Spinal cord (tissue), 10 donors: ENCODE data around the gene CLCN4. TPM values are rescaled to one million over a fixed set of nuclear protein-coding genes. Genes with fewer than 3 reads are reported as not detected.
A peak's percentile ranks its signal among the peaks of the same experiment; 100 is the strongest.

Experiments
- DNase-seq, 6 donors: peaks; one replicate each; pipeline versions ENCODE4 v3.0.0 to v3.0.0-alpha.2; 2013 to 2015; ENCODE audit warnings: low spot score in 6 of 6, low read depth in 4 of 6
- H3K27ac ChIP-seq: one replicate; pipeline ENCODE4 v1.5.1; 2013; ENCODE audit warnings: low read depth, low read length, control low read depth
- H3K27me3 ChIP-seq: one replicate; pipeline ENCODE4 v1.6.1; 2013; ENCODE audit warnings: low read length; ENCODE audit not compliant: control insufficient read depth, insufficient read depth
- H3K36me3 ChIP-seq: one replicate; pipeline ENCODE4 v1.6.1; 2013; ENCODE audit warnings: low read length; ENCODE audit not compliant: control insufficient read depth, insufficient read depth
- H3K4me1 ChIP-seq: one replicate; pipeline ENCODE4 v1.6.1; 2013; ENCODE audit warnings: low read length; ENCODE audit not compliant: control insufficient read depth, insufficient read depth
- H3K4me3 ChIP-seq: one replicate; pipeline ENCODE4 v1.5.1; 2013; ENCODE audit warnings: low read depth, low read length, control low read depth
- H3K9me3 ChIP-seq: one replicate; pipeline ENCODE4 v1.6.1; 2013; ENCODE audit warnings: low read length; ENCODE audit not compliant: control insufficient read depth, insufficient read depth
- WGBS: methylation state at CpG from one replicate; pipeline ENCODE4 v1.1.5; 2013; ENCODE audit warnings: missing lambda C conversion rate; ENCODE audit not compliant: insufficient coverage; 5-methylcytosine and 5-hydroxymethylcytosine counted together
- polyA plus RNA-seq, 2 donors: library from polyadenylated mRNA; unstranded; fragments of 120-200 nt; gene quantifications; one replicate each; pipeline ENCODE4 v1.2.1, GENCODE V29; 2013; ENCODE audit not compliant: insufficient read length in 2 of 2
- total RNA-seq, 2 donors: library from RNA; depleted of rRNA in 1 of 2; stranded (reverse); fragments of 120-200 nt in 1 of 2; fragments of >200 nt in 1 of 2; gene quantifications; one replicate each; pipeline versions ENCODE4 v1.2.3 to v1.2.4, GENCODE V29; 2013 to 2014
- donor health status: healthy.

CLCN4 gene
- total and polyA plus RNA-seq, 4 donors, result 21.9 to 63.0 (median 45.8) TPM

- no peaks in the 10 kb centered on the region for H3K4me1 ChIP-seq
- H3K36me3 ChIP-seq, result peaks cover 30% of the 10 kb centered on the region
- 100% methylated on average over 1 of the region's 1 CpG for WGBS
- no peak overlapping the region for H3K4me3 ChIP-seq
- H3K27ac ChIP-seq, result no peak overlapping the region
- H3K27me3 ChIP-seq, result peaks cover 17% of the 10 kb centered on the region
- no peak for DNase-seq
- no peaks in the 10 kb centered on the region for H3K9me3 ChIP-seq
Observed at GRCh38 chrX:10217198-10217597, 60.4 kb downstream of the CLCN4 start.

DNA sequence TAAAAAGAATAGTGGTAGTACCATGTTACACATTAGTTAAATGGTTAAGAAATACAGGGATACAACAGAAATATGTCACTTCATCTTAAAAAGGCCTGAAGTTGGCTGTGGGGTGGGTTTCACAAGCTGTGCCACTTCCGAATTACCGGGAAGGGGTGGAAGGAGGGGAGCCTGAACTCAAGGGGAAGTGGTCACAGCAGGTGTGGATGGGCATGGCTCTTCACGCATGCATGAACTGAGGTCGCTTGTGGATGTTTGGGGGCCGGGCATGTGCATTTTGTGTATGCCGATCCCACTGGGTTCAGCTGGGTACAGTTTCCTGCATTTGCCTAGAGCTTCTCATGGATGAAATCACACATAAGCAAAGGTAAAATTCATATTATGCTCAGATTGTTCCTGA is 64.9 kb downstream of the CLCN4 start:
- 89% methylated on average over 6 of the region's 6 CpGs for WGBS

GRCh38 chrX:10223276-10223675 is 66.5 kb downstream of the CLCN4 start:
- Histone ChIP-seq H3K36me3 (peaks cover 11% of the 10 kb centered on the region), H3K4me1 (no peaks in the 10 kb centered on the region), H3K27me3 (peaks cover 14% of the 10 kb centered on the region), H3K4me3 (no peak overlapping the region), H3K27ac (no peak overlapping the region), H3K9me3 (peaks cover 1% of the 10 kb centered on the region)
- peak in 1 of 6 donors; percentile 47 for DNase-seq
- 34% methylated on average over 12 of the region's 12 CpGs for WGBS

More for the DNA sequence above, 64.9 kb downstream of the CLCN4 start:
- no peak overlapping the region for H3K4me3 ChIP-seq
- peaks cover 17% of the 10 kb centered on the region for H3K27me3 ChIP-seq
- no peak overlapping the region for H3K27ac ChIP-seq
- peaks cover 11% of the 10 kb centered on the region for H3K36me3 ChIP-seq
- DNase-seq, result no peak
- peaks cover 1% of the 10 kb centered on the region for H3K9me3 ChIP-seq
- H3K4me1 ChIP-seq, result no peaks in the 10 kb centered on the region

GRCh38 chrX:10223781-10224180 is 67.0 kb downstream of the CLCN4 start:
- H3K27ac ChIP-seq, result no peak overlapping the region
- H3K36me3 ChIP-seq, result peaks cover 11% of the 10 kb centered on the region
- WGBS, result 59% methylated on average over 5 of the region's 8 CpGs
- no peak for DNase-seq
- no peaks in the 10 kb centered on the region for H3K4me1 ChIP-seq
- peaks cover 14% of the 10 kb centered on the region for H3K27me3 ChIP-seq
- H3K9me3 ChIP-seq, result peaks cover 1% of the 10 kb centered on the region
- no peak overlapping the region for H3K4me3 ChIP-seq

GRCh38 chrX:10230222-10230621 is 73.4 kb downstream of the CLCN4 start:
- 72% methylated on average over 4 of the region's 4 CpGs for WGBS
- Histone ChIP-seq H3K36me3 (no peaks in the 10 kb centered on the region), H3K4me1 (no peaks in the 10 kb centered on the region), H3K27me3 (peaks cover 5% of the 10 kb centered on the region), H3K9me3 (peaks cover 1% of the 10 kb centered on the region), H3K4me3 (no peak overlapping the region), H3K27ac (no peak overlapping the region)
- DNase-seq, result no peak

GRCh38 chrX:10231461-10231860 is 74.7 kb downstream of the CLCN4 start:
- no peaks in the 10 kb centered on the region for H3K36me3 ChIP-seq
- H3K4me1 ChIP-seq, result no peaks in the 10 kb centered on the region
- peaks cover 5% of the 10 kb centered on the region for H3K27me3 ChIP-seq
- no peaks in the 10 kb centered on the region for H3K9me3 ChIP-seq
- H3K4me3 ChIP-seq, result no peak overlapping the region
- WGBS, result no CpG with 5 or more reads among the region's 4 CpGs
- no peak overlapping the region for H3K27ac ChIP-seq
- no peak for DNase-seq

GRCh38 chrX:10233173-10233572 is 76.4 kb downstream of the CLCN4 start:
- Histone ChIP-seq H3K4me3 (no peak overlapping the region), H3K36me3 (no peaks in the 10 kb centered on the region), H3K9me3 (no peaks in the 10 kb centered on the region), H3K27me3 (peaks cover 5% of the 10 kb centered on the region), H3K4me1 (no peaks in the 10 kb centered on the region), H3K27ac (no peak overlapping the region)
- DNase-seq, result no peak
- no CpG with 5 or more reads among the region's 3 CpGs for WGBS

DNA sequence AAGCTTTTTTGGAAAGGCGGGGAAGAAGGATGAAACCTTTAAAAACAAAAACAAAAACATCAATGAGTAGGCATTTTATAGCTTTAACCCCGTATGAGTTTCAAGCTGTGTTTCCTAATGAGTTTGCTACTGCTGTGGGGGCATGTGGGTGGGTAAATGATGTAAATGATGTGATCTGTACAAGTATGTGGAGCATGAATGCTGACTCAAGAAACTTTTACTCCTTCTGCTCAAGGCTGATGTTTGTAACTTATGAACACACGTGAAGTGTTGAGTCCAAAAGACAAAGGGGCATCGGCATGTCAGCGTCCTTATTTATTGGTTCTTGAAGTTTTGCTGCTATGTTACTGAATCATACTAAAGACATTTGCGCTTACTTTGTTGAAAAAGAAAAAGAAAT is 76.9 kb downstream of the CLCN4 start:
- no peaks in the 10 kb centered on the region for H3K36me3 ChIP-seq
- H3K4me3 ChIP-seq, result no peak overlapping the region
- no peaks in the 10 kb centered on the region for H3K9me3 ChIP-seq
- H3K27me3 ChIP-seq, result peaks cover 5% of the 10 kb centered on the region
- H3K4me1 ChIP-seq, result no peaks in the 10 kb centered on the region
- peak in 1 of 6 donors; percentile 43 for DNase-seq
- H3K27ac ChIP-seq, result no peak overlapping the region
- no CpG with 5 or more reads among the region's 6 CpGs for WGBS

DNA sequence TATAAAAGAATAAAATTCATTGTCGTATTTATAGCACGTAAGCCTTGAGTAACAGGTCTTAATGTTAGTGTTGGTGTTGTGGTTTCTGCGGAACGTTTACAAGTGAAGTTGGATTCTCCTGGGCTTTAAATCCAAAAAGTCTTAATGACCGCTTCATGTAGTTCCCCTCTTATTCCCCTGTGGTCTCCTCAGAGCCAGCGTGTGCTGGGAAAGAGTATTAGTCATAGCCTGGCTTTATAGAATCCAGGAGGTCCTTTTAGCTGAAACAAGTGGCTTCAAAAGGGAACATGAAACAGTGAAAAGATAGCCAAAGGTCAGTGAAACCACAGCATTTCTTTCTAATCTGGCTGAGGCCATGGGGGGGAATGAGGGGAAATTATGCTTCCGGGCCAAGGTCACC is 79.1 kb downstream of the CLCN4 start:
- Histone ChIP-seq H3K27ac (no peak overlapping the region), H3K9me3 (no peaks in the 10 kb centered on the region), H3K4me3 (no peak overlapping the region), H3K27me3 (peaks cover 5% of the 10 kb centered on the region), H3K36me3 (no peaks in the 10 kb centered on the region), H3K4me1 (no peaks in the 10 kb centered on the region)
- 81% methylated on average over 4 of the region's 7 CpGs for WGBS
- DNase-seq, result no peak

GRCh38 chrX:10237241-10237640 is 80.5 kb downstream of the CLCN4 start:
- H3K27ac ChIP-seq, result no peak overlapping the region
- peaks cover 10% of the 10 kb centered on the region for H3K27me3 ChIP-seq
- H3K36me3 ChIP-seq, result no peaks in the 10 kb centered on the region
- no peaks in the 10 kb centered on the region for H3K4me1 ChIP-seq
- no peaks in the 10 kb centered on the region for H3K9me3 ChIP-seq
- no peak overlapping the region for H3K4me3 ChIP-seq
- DNase-seq, result peak in 1 of 6 donors; percentile 84
- WGBS, result 70% methylated on average over 3 of the region's 7 CpGs
